HepG2 (cell line): Measurements from ENCODE around the gene ADAM10. TPM values are rescaled to one million over a fixed set of nuclear protein-coding genes. Genes with fewer than 3 reads are reported as not detected.

Experiments used
- ATAC-seq: fragments of 200-7000 bp; cut with Tn5 transposase; 3 replicates; pipeline ENCODE4 v1.9.1; 2020; ENCODE audit warnings: mild to moderate bottlenecking, moderate library complexity
- BruUV-seq: library from RNA; stranded (reverse); fragments of 400-500 nt; replicated peaks from 2 replicates; lab custom pipeline; 2021; lab: Mats Ljungman, UMichigan
- CTCF ChIA-PET: fragments of 300-600 bp; formaldehyde crosslinking; extraction: SDS; loops from one replicate; lab custom pipeline; 2021; ENCODE audit warnings: low total read pairs, inconsistent platforms, low intra/inter-chr PET ratio; lab: Yijun Ruan, JAX
- POLR2A ChIA-PET: fragments of 350-600 bp; sonication (Branson Sonifier 250); formaldehyde crosslinking; loops from one replicate; lab custom pipeline; 2020; ENCODE audit warnings: antibody characterized with exemption, inconsistent platforms; lab: Yijun Ruan, JAX
- DNase-seq: peaks from one replicate; pipeline ENCODE4 v3.0.0-alpha.2; 2015; ENCODE audit warnings: low spot score
- FAIRE-seq: peaks from 3 replicates; lab custom pipeline; 2011; peaks lifted over from hg19 to GRCh38; lab: Jason Lieb, UNC
- H2AFZ ChIP-seq: one replicate; pipeline ENCODE4 v1.6.1; 2011; ENCODE audit warnings: low read length, inconsistent platforms
- H3K27ac ChIP-seq: fragments of 300-600 bp; 3 replicates; pipeline ENCODE4 v1.8.0; 2011; ENCODE audit warnings: mixed run types, mild to moderate bottlenecking, mixed read lengths, low read length, inconsistent platforms; ENCODE audit not compliant: insufficient read depth; ENCODE audit errors: extremely low read length
- H3K27me3 ChIP-seq, 2 experiments: fragments of 200-600 bp in 1 of 2; 2 replicates in 1 of 2; 3 replicates in 1 of 2; pipeline versions ENCODE4 v1.6.0 to v1.8.0; 2011; ENCODE audit warnings: low read length in 2 of 2, mild to moderate bottlenecking in 2 of 2, moderate library complexity in 2 of 2, inconsistent platforms in 1 of 2; ENCODE audit not compliant: insufficient read depth in 2 of 2, control insufficient read depth in 1 of 2
- H3K36me3 ChIP-seq, 2 experiments: fragments of 200-600 bp in 1 of 2; replicated peaks in 1 of 2; 2 replicates in 1 of 2; 3 replicates in 1 of 2; pipeline versions ENCODE4 v1.5.1 to v1.8.0; 2011; ENCODE audit warnings: low read length in 2 of 2, inconsistent platforms in 1 of 2; ENCODE audit not compliant: insufficient read depth in 2 of 2, control insufficient read depth in 1 of 2
- H3K4me1 ChIP-seq: 2 replicates; pipeline ENCODE4 v1.5.1; 2012; ENCODE audit warnings: low read length, inconsistent platforms; ENCODE audit not compliant: insufficient read depth
- H3K4me2 ChIP-seq: 2 replicates; pipeline ENCODE4 v1.6.0; 2011; ENCODE audit warnings: low read depth, low read length, inconsistent platforms
- H3K4me3 ChIP-seq, 3 experiments: fragments of 200-600 bp in 1 of 3; sonication (generic), shearing (Covaris generic) in 1 of 3; replicated peaks in 1 of 3; 2 replicates each; pipeline ENCODE4 v1.5.1; 2011 to 2016; ENCODE audit warnings: low read length in 3 of 3, inconsistent platforms in 2 of 3, low read depth in 2 of 3, mild to moderate bottlenecking in 2 of 3, control low read depth in 1 of 3, mixed read lengths in 1 of 3; ENCODE audit not compliant: insufficient read depth in 1 of 3
- H3K79me2 ChIP-seq: one replicate; pipeline ENCODE4 v1.6.1; 2011; ENCODE audit warnings: low read length, inconsistent platforms; ENCODE audit not compliant: insufficient read depth
- H3K9ac ChIP-seq: 2 replicates; pipeline ENCODE4 v1.6.0; 2011; ENCODE audit warnings: mild to moderate bottlenecking, low read depth, low read length, inconsistent platforms; ENCODE audit not compliant: insufficient read depth
- H3K9me3 ChIP-seq: 2 replicates; pipeline ENCODE4 v1.5.1; 2012; ENCODE audit warnings: mild to moderate bottlenecking, low read length
- H4K20me1 ChIP-seq: 2 replicates; pipeline ENCODE4 v1.6.0; 2011; ENCODE audit warnings: inconsistent platforms, mild to moderate bottlenecking, low read length, moderate library complexity; ENCODE audit not compliant: insufficient read depth
- ARID3A ChIP-seq: IDR thresholded peaks from 2 replicates; pipeline ENCODE4 v1.6.1; 2012; ENCODE audit warnings: low read depth, low read length, improper control_type of control experiment
- DNMT3B ChIP-seq: conservative IDR thresholded peaks from 2 replicates; pipeline ENCODE4 v1.6.1; 2016; ENCODE audit warnings: missing biosample characterization, control low read depth
- EED ChIP-seq: sonication (generic); formaldehyde crosslinking; IDR thresholded peaks from 2 replicates; pipeline ENCODE4 v1.5.0; 2020; ENCODE audit warnings: mild to moderate bottlenecking, missing genetic modification reagents
- MBNL3 ChIP-seq: fragments of 250-450 bp; sonication (Bioruptor Pico); conservative IDR thresholded peaks from 2 replicates; pipeline ENCODE4 v1.8.0; 2022; ENCODE audit warnings: mild to moderate bottlenecking, inconsistent platforms
- MED13 ChIP-seq: sonication (generic); formaldehyde crosslinking; IDR thresholded peaks from 2 replicates; pipeline ENCODE4 v1.5.0; 2020; ENCODE audit warnings: missing genetic modification reagents
- NFKBIZ ChIP-seq: IDR thresholded peaks from 2 replicates; pipeline ENCODE4 v1.6.1; 2018; ENCODE audit warnings: missing genetic modification reagents, missing compliant biosample characterization
- PHF20 ChIP-seq: sonication (generic); formaldehyde crosslinking; IDR thresholded peaks from 2 replicates; pipeline ENCODE4 v1.5.0; 2020; ENCODE audit warnings: mild to moderate bottlenecking, missing genetic modification reagents
- PPARG ChIP-seq: conservative IDR thresholded peaks from 2 replicates; pipeline ENCODE4 v1.6.1; 2016; ENCODE audit warnings: missing biosample characterization, missing genetic modification reagents
- REPIN1 ChIP-seq: sonication (generic); formaldehyde crosslinking; IDR thresholded peaks from 2 replicates; pipeline ENCODE4 v1.8.0; 2022; ENCODE audit warnings: missing genetic modification reagents, low read depth, mild to moderate bottlenecking, borderline replicate concordance
- RFXANK ChIP-seq: IDR thresholded peaks from 2 replicates; pipeline ENCODE4 v1.6.1; 2016
- SAP130 ChIP-seq: IDR thresholded peaks from 2 replicates; pipeline ENCODE4 v1.6.1; 2016; ENCODE audit warnings: low read depth
- SMARCC2 ChIP-seq: fragments of 450-650 bp; IDR thresholded peaks from 2 replicates; pipeline ENCODE4 v1.6.1; 2017; ENCODE audit warnings: antibody characterized with exemption, mild to moderate bottlenecking
- SRSF1 ChIP-seq: fragments of 200-400 bp; formaldehyde crosslinking; optimal IDR thresholded peaks from 2 replicates; pipeline ENCODE3; 2017; ENCODE audit warnings: mild to moderate bottlenecking, low read depth, low read length, moderate library complexity
- SRY ChIP-seq: sonication (generic); formaldehyde crosslinking; IDR thresholded peaks from 2 replicates; pipeline ENCODE4 v1.8.0; 2022; ENCODE audit warnings: mild to moderate bottlenecking, missing genetic modification reagents
- TFAP4 ChIP-seq: sonication (generic); IDR thresholded peaks from 2 replicates; pipeline ENCODE4 v1.6.1; 2016; ENCODE audit warnings: low read depth, borderline replicate concordance
- ZNF513 ChIP-seq: sonication (generic); formaldehyde crosslinking; conservative IDR thresholded peaks from 2 replicates; pipeline ENCODE4 v1.5.0; 2020; ENCODE audit warnings: missing genetic modification reagents
- ZNF564 ChIP-seq: sonication (generic); formaldehyde crosslinking; IDR thresholded peaks from 2 replicates; pipeline ENCODE4 v1.8.1; 2023; ENCODE audit warnings: mild to moderate bottlenecking, missing genetic modification reagents
- ZNF616 ChIP-seq: sonication (generic); formaldehyde crosslinking; IDR thresholded peaks from 2 replicates; pipeline ENCODE4 v1.5.0; 2020; ENCODE audit warnings: low read depth, mild to moderate bottlenecking, missing genetic modification reagents
- ZNF775 ChIP-seq: sonication (generic); formaldehyde crosslinking; IDR thresholded peaks from 2 replicates; pipeline ENCODE4 v1.4.0; 2020; ENCODE audit warnings: missing genetic modification reagents, mild to moderate bottlenecking, moderate library complexity, borderline replicate concordance
- ZSCAN9 ChIP-seq: IDR thresholded peaks from 2 replicates; pipeline ENCODE4 v1.6.1; 2016; ENCODE audit warnings: borderline replicate concordance
- WGBS: methylation state at CpG from one replicate; pipeline ENCODE4 v1.1.6; 2017; ENCODE audit warnings: low lambda C conversion rate; 5-methylcytosine and 5-hydroxymethylcytosine counted together
- in situ Hi-C: cut with HindIII; loops from 2 replicates; pipeline ENCODE4 v1.10.0; 2017; ENCODE audit warnings: low pct_unique_long_range_greater_than_20kb; ENCODE audit not compliant: extremely low pct_ligation_motif_present
- intact Hi-C: fragments of 100-400 bp; cut with micrococcal nuclease; formaldehyde crosslinking; loops from one replicate; pipeline ENCODE4 v1.10.0; 2022; ENCODE audit not compliant: unreplicated experiment
- polyA plus RNA-seq, 8 experiments: library from polyadenylated mRNA; depleted of rRNA in 3 of 8; stranded (reverse) in 7 of 8; unstranded in 1 of 8; fragments of >200 nt; fragmentation: Illumina TruSeq in 4 of 8; extraction: Trizol in 4 of 8; gene quantifications; 2 replicates each; pipeline versions ENCODE4 v1.2.1 to v1.2.3, GENCODE V29; 2011 to 2016; ENCODE audit warnings: low read depth in 4 of 8, missing spikeins in 1 of 8, mixed read lengths in 1 of 8; ENCODE audit not compliant: insufficient read depth in 1 of 8
- total RNA-seq, 5 experiments: library from RNA; depleted of rRNA; stranded (reverse); fragments of >200 nt; fragmentation: Illumina TruSeq; extraction: Trizol; gene quantifications; 2 replicates each; pipeline ENCODE4 v1.2.3, GENCODE V29; 2016; ENCODE audit warnings: low read depth in 1 of 5
- TF ChIP-seq, protein P1 (sequence below): sonication (generic); formaldehyde crosslinking; IDR thresholded peaks from 2 replicates; pipeline ENCODE4 v1.5.0; 2020; ENCODE audit warnings: missing genetic modification reagents
- TF ChIP-seq, protein P2 (sequence below): sonication (generic); formaldehyde crosslinking; IDR thresholded peaks from 2 replicates; pipeline ENCODE4 v1.8.0; 2022; ENCODE audit warnings: mild to moderate bottlenecking, missing genetic modification reagents, moderate library complexity

Gene ADAM10
- total and polyA plus RNA-seq, 2 of the 13 experiments (the other 11 are each of a cell fraction or from before 2014, with no cell fraction given) = 92.7 to 125 TPM

DNA sequence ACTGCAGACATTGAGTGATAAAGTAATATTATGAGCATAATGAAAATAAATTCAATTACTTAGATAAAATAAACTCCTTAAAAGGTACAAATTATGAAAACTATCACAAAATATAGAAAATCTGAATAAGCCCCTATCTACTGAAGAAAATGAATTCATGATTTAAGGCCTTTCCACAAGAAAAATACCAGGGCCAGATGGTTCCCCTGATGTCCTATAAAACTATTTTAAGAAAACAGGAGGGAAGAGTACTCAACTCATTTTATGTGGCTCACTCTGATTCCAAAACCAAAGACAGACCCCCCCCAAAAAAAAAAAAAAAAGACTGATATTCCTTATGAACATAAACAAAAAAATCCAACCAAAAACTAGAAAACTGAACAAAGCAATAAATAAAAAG, 59.9 kb downstream of the ADAM10 start (continued):
- TF ChIP-seq, protein P1, sequence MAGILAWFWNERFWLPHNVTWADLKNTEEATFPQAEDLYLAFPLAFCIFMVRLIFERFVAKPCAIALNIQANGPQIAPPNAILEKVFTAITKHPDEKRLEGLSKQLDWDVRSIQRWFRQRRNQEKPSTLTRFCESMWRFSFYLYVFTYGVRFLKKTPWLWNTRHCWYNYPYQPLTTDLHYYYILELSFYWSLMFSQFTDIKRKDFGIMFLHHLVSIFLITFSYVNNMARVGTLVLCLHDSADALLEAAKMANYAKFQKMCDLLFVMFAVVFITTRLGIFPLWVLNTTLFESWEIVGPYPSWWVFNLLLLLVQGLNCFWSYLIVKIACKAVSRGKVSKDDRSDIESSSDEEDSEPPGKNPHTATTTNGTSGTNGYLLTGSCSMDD (CRISPR knock-in tag) = no peak
- TF ChIP-seq SMARCC2 = no peak
- no peak for TF ChIP-seq SAP130 (CRISPR knock-in tag)
- TF ChIP-seq ZNF775 (CRISPR knock-in tag) = no peak
- TF ChIP-seq ZNF564 = no peak
- TF ChIP-seq SRY (CRISPR knock-in tag) = no peak
- no peak for TF ChIP-seq PPARG
- TF ChIP-seq, protein P2, sequence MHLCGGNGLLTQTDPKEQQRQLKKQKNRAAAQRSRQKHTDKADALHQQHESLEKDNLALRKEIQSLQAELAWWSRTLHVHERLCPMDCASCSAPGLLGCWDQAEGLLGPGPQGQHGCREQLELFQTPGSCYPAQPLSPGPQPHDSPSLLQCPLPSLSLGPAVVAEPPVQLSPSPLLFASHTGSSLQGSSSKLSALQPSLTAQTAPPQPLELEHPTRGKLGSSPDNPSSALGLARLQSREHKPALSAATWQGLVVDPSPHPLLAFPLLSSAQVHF (CRISPR knock-in tag) = no peak
- no peak for TF ChIP-seq ZNF513
- TF ChIP-seq EED (CRISPR knock-in tag) = no peak

DNA sequence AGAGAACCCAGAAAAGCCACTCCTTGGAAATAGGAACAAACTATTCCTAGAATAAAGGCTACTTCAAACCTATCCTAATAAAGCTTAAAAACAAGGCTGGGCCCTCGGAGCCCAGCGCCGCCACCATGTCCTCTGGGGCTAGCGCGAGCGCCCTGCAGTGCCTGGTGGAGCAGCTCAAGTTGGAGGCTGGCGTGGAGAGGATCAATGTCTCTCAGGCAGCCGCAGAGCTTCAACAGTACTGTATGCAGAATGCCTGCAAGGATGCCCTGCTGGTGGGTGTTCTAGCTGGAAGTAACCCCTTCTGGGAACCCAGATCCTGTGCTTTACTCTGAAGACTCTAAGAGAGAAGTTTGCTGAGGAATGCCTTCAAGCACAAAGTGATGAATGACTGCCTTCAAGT, 63.2 kb downstream of the ADAM10 start:
- Histone ChIP-seq H3K4me3 (no peak overlapping the region), H4K20me1 (0 out of 2 replicates have a peak, but pooled peaks cover 7% of the 10 kb centered on the region), H3K4me2 (no peak overlapping the region), H3K36me3 (no peaks in the 10 kb centered on the region; a peak in 1 of 5 replicates), H3K9ac (no peak overlapping the region), H3K27me3 (no peaks in the 10 kb centered on the region), H3K9me3 (no peaks in the 10 kb centered on the region), H3K79me2 (peaks cover 63% of the 10 kb centered on the region), H3K4me1 (peaks cover 11% of the 10 kb centered on the region), H2AFZ (no peak overlapping the region), H3K27ac (no peak overlapping the region)
- ChIA-PET CTCF (no interaction called here), POLR2A (no interaction called here)
- FAIRE-seq (no peak), ATAC-seq (no peak), DNase-seq (no peak)
- in situ Hi-C loops = no loop called here
- intact Hi-C loops = no loop called here
- BruUV-seq = no TSS peak
- WGBS = 100% methylated on average over 1 of the region's 8 CpGs
- TF ChIP-seq ZNF616 (CRISPR knock-in tag) = no peak
- TF ChIP-seq MED13 (CRISPR knock-in tag) = no peak
- no peak for TF ChIP-seq DNMT3B
- TF ChIP-seq RFXANK = no peak
- no peak for TF ChIP-seq TFAP4
- no peak for TF ChIP-seq MBNL3 (CRISPR knock-in tag)
- no peak for TF ChIP-seq ZSCAN9 (CRISPR knock-in tag)
- no peak for TF ChIP-seq SRSF1
- no peak for TF ChIP-seq REPIN1 (CRISPR knock-in tag)
- TF ChIP-seq ARID3A = no peak
- TF ChIP-seq NFKBIZ (CRISPR knock-in tag) = no peak
- no peak for TF ChIP-seq PHF20 (CRISPR knock-in tag)
